Skin of body (tissue), 2 donors: Measurements from ENCODE around the gene SP1. TPM values are rescaled to one million over a fixed set of nuclear protein-coding genes. Genes with fewer than 3 reads are reported as not detected.
A peak's percentile ranks its signal among the peaks of the same experiment; 100 is the strongest.
"Not testable (repeated sequence)": the region's sequence is repeated elsewhere in the genome, so short reads cannot be mapped to it uniquely, and the experiment has no call there.

Experiments
- DNase-seq: peaks from one replicate; lab custom pipeline; 2025; lab: John Stamatoyannopoulos, UW
- total RNA-seq: library from RNA; depleted of rRNA; stranded (reverse); fragments of >200 nt; gene quantifications from one replicate; pipeline ENCODE4 v1.2.3, GENCODE V29; 2014

The SP1 gene
- total RNA-seq, result 43.6 TPM

GRCh38 chr12:53380104-53380793 is at the start of gene SP1:
Gene SP1 (plus strand): TSS chr12:53380176. CDS start chr12:53380292, 116 bp downstream.
- peak; percentile 92 for DNase-seq

GRCh38 chr12:53330671-53331070 is 49.3 kb upstream of the SP1 start:
- no peak for DNase-seq

GRCh38 chr12:53332339-53332738 is 47.6 kb upstream of the SP1 start:
- DNase-seq, result not testable (repeated sequence)

GRCh38 chr12:53332744-53333143 is 47.2 kb upstream of the SP1 start:
- DNase-seq, result no peak

- no peak for DNase-seq
These were observed 46.7 kb upstream of the SP1 start for GRCh38 chr12:53333289-53333688.

- no peak for DNase-seq
These were observed 46.1 kb upstream of the SP1 start for GRCh38 chr12:53333845-53334244.

- no peak for DNase-seq
These were observed 45.2 kb upstream of the SP1 start for GRCh38 chr12:53334822-53335221.

GRCh38 chr12:53336181-53336681 is 43.7 kb upstream of the SP1 start, which contains the start of gene SP7:
Gene SP7 (minus strand): TSS chr12:53336354. CDS start chr12:53335646, 708 bp downstream.
- no peak for DNase-seq

- DNase-seq, result no peak
These were observed 42.0 kb upstream of the SP1 start for GRCh38 chr12:53338017-53338416.

GRCh38 chr12:53338916-53339315 is 41.1 kb upstream of the SP1 start:
- DNase-seq, result no peak

- DNase-seq, result no peak
These were observed 39.6 kb upstream of the SP1 start for GRCh38 chr12:53340398-53340797.

- DNase-seq, result no peak
These were observed 36.5 kb upstream of the SP1 start for GRCh38 chr12:53343449-53343848.

GRCh38 chr12:53343969-53344368 is 36.0 kb upstream of the SP1 start:
- no peak for DNase-seq

- DNase-seq, result no peak
These were observed 35.5 kb upstream of the SP1 start for GRCh38 chr12:53344487-53344823.

GRCh38 chr12:53344824-53345485 is 35.0 kb upstream of the SP1 start:
- DNase-seq, result peak; percentile 79

- DNase-seq, result peak; percentile 83
These were observed 34.3 kb upstream of the SP1 start for GRCh38 chr12:53345486-53346188.

GRCh38 chr12:53346491-53346890 is 33.5 kb upstream of the SP1 start:
- DNase-seq, result no peak

GRCh38 chr12:53347905-53348304 is 32.1 kb upstream of the SP1 start:
- DNase-seq, result no peak

- DNase-seq, result peak; percentile 77
These were observed 27.4 kb upstream of the SP1 start for GRCh38 chr12:53352331-53353256.

GRCh38 chr12:53353257-53353655 is 26.7 kb upstream of the SP1 start:
- DNase-seq, result no peak

GRCh38 chr12:53355121-53355520 is 24.9 kb upstream of the SP1 start:
- no peak for DNase-seq
